Neural progenitor cell (in vitro differentiated cells): Measurements from ENCODE around the gene KLHL42. TPM values are rescaled to one million over a fixed set of nuclear protein-coding genes. Genes with fewer than 3 reads are reported as not detected.

Experiments
- DNase-seq: peaks from one replicate; pipeline ENCODE4 v3.0.0-alpha.2; 2016; ENCODE audit warnings: low spot score
- H2AFZ ChIP-seq: fragments of 200-600 bp; sonication (generic); replicated peaks from 2 replicates; pipeline ENCODE4 v1.6.1; 2016; ENCODE audit warnings: antibody characterized with exemption
- H3F3A ChIP-seq: fragments of 200-600 bp; sonication (generic); 2 replicates; pipeline ENCODE4 v1.6.1; 2016; ENCODE audit warnings: antibody characterized with exemption, low read depth
- H3K27ac ChIP-seq: fragments of 200-600 bp; sonication (generic); 2 replicates; pipeline ENCODE4 v1.5.1; 2016; ENCODE audit warnings: mild to moderate bottlenecking
- H3K27me3 ChIP-seq: fragments of 200-600 bp; sonication (generic); 2 replicates; pipeline ENCODE4 v1.6.1; 2016; ENCODE audit warnings: mild to moderate bottlenecking, moderate library complexity
- H3K36me3 ChIP-seq: fragments of 200-600 bp; sonication (generic); 2 replicates; pipeline ENCODE4 v1.5.1; 2016
- H3K4me1 ChIP-seq: fragments of 200-600 bp; sonication (generic); 2 replicates; pipeline ENCODE4 v1.6.1; 2016; ENCODE audit warnings: mixed run types
- H3K4me2 ChIP-seq: fragments of 200-600 bp; sonication (generic); 2 replicates; pipeline ENCODE4 v1.6.1; 2016
- H3K4me3 ChIP-seq: fragments of 200-600 bp; sonication (generic); 2 replicates; pipeline ENCODE4 v1.5.1; 2016
- H3K79me2 ChIP-seq: fragments of 200-600 bp; sonication (generic); 2 replicates; pipeline ENCODE4 v1.6.1; 2016; ENCODE audit warnings: low read depth
- H3K9ac ChIP-seq: fragments of 200-600 bp; sonication (generic); 2 replicates; pipeline ENCODE4 v1.6.1; 2016
- H3K9me3 ChIP-seq: fragments of 200-600 bp; sonication (generic); 2 replicates; pipeline ENCODE4 v1.5.1; 2016; ENCODE audit warnings: low read depth
- H4K20me1 ChIP-seq: fragments of 200-600 bp; sonication (generic); 2 replicates; pipeline ENCODE4 v1.6.1; 2016; ENCODE audit warnings: low read depth
- H3K27ac Mint-ChIP-seq: 3 replicates; pipeline ENCODE4 v1.8.0; 2021; ENCODE audit warnings: mixed read lengths
- H3K27me3 Mint-ChIP-seq: 2 replicates; pipeline ENCODE4 v1.8.0; 2022; ENCODE audit warnings: low read depth, mild to moderate bottlenecking, inconsistent platforms, moderate library complexity, mixed read lengths; ENCODE audit not compliant: insufficient read depth
- H3K36me3 Mint-ChIP-seq: 3 replicates; pipeline ENCODE4 v1.8.0; 2021; ENCODE audit warnings: mixed read lengths
- H3K4me1 Mint-ChIP-seq: 3 replicates; pipeline ENCODE4 v1.8.0; 2021; ENCODE audit warnings: mixed read lengths
- H3K4me3 Mint-ChIP-seq: 3 replicates; pipeline ENCODE4 v1.8.0; 2021; ENCODE audit warnings: mild to moderate bottlenecking, moderate library complexity, mixed read lengths
- H3K9me3 Mint-ChIP-seq: 3 replicates; pipeline ENCODE4 v1.8.0; 2020; ENCODE audit warnings: mixed read lengths
- EZH2 ChIP-seq: fragments of 200-600 bp; sonication (generic); IDR thresholded peaks from 2 replicates; pipeline ENCODE4 v1.6.1; 2017; ENCODE audit warnings: antibody characterized with exemption, mild to moderate bottlenecking, moderate library complexity
- EZH2phosphoT487 ChIP-seq: fragments of 200-600 bp; sonication (generic); IDR thresholded peaks from 2 replicates; pipeline ENCODE4 v1.6.1; 2017; ENCODE audit warnings: antibody characterized with exemption
- total RNA-seq: library from RNA; depleted of rRNA; stranded (reverse); fragments of >200 nt; gene quantifications from 2 replicates; pipeline ENCODE4 v1.2.3, GENCODE V29; 2015; ENCODE audit warnings: low replicate concordance
- TF ChIP-seq, protein P1 (sequence below): fragments of 200-600 bp; sonication (generic); IDR thresholded peaks from 2 replicates; pipeline ENCODE4 v1.5.1; 2017; ENCODE audit warnings: antibody characterized with exemption, mild to moderate bottlenecking

KLHL42 gene
- total RNA-seq, 1 donor from 2014 or later: 21.6 TPM

DNA sequence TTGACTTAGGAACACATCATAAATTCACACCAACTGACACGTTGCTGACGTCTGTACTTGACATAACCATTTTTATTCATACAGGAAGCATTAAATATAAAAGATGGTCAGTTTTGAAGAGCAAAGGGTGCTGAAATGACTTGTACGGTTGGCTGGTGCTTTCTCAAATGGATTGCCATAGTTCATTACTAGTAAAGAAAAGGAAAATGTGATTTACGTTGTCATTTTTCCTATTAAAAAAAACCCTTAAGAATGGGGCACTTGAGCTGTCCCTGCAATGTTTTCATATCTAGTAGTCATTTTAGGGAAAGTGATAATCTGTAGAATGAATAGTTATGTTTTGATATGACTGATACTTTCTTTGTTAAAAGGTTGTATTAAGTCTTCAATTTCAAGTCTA lies 22.5 kb downstream of the KLHL42 start:
- no peak for DNase-seq
- TF ChIP-seq, protein P1, sequence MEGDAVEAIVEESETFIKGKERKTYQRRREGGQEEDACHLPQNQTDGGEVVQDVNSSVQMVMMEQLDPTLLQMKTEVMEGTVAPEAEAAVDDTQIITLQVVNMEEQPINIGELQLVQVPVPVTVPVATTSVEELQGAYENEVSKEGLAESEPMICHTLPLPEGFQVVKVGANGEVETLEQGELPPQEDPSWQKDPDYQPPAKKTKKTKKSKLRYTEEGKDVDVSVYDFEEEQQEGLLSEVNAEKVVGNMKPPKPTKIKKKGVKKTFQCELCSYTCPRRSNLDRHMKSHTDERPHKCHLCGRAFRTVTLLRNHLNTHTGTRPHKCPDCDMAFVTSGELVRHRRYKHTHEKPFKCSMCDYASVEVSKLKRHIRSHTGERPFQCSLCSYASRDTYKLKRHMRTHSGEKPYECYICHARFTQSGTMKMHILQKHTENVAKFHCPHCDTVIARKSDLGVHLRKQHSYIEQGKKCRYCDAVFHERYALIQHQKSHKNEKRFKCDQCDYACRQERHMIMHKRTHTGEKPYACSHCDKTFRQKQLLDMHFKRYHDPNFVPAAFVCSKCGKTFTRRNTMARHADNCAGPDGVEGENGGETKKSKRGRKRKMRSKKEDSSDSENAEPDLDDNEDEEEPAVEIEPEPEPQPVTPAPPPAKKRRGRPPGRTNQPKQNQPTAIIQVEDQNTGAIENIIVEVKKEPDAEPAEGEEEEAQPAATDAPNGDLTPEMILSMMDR: no peak
- no peak for TF ChIP-seq EZH2phosphoT487
- TF ChIP-seq EZH2: no peak
- no peak overlapping the region for H3K4me3 Mint-ChIP-seq

DNA sequence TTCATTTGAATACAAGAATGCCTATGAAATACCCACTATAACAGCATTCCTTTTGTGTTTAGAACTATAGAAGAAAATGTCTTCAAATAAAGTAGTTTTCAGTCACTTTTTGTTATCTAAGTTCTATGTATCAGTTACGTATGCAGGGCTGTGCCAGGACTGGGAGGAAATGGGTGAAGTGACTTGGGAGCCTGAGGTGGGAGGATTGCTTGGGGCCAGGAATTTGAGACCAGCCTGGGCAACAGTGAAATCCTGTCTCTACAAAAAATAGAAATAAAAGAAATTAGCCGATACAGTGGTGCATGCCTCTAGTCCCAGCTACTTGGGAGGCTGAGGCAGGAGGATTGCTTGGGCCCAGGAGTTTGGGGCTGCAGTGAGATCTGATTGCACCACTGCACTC lies 22.9 kb downstream of the KLHL42 start:
- Mint-ChIP-seq H3K4me3 (no peak overlapping the region), H3K27ac (no peak overlapping the region), H3K36me3 (peaks cover 6% of the 10 kb centered on the region), H3K9me3 (no peaks in the 10 kb centered on the region), H3K4me1 (no peaks in the 10 kb centered on the region), H3K27me3 (no peaks in the 10 kb centered on the region)
- H4K20me1 ChIP-seq: no peaks in the 10 kb centered on the region
- H3K27ac ChIP-seq: no peak overlapping the region
- H3K79me2 ChIP-seq: no peaks in the 10 kb centered on the region
- H3K4me3 ChIP-seq: no peak overlapping the region
- DNase-seq: no peak
- TF ChIP-seq EZH2: no peak
- TF ChIP-seq, protein P1: no peak
- H3F3A ChIP-seq: no peaks in the 10 kb centered on the region
- H3K9ac ChIP-seq: no peak overlapping the region
- H2AFZ ChIP-seq: no peak overlapping the region
- no peaks in the 10 kb centered on the region for H3K36me3 ChIP-seq
- H3K4me1 ChIP-seq: no peaks in the 10 kb centered on the region
- no peaks in the 10 kb centered on the region for H3K27me3 ChIP-seq
- H3K4me2 ChIP-seq: no peak overlapping the region
- no peaks in the 10 kb centered on the region for H3K9me3 ChIP-seq

More for the DNA sequence above, 22.5 kb downstream of the KLHL42 start:
- H3K9me3 Mint-ChIP-seq: no peaks in the 10 kb centered on the region
- Histone ChIP-seq H3K9ac (no peak overlapping the region), H3K79me2 (no peaks in the 10 kb centered on the region), H4K20me1 (no peaks in the 10 kb centered on the region), H3K27me3 (no peaks in the 10 kb centered on the region), H2AFZ (no peak overlapping the region), H3K27ac (no peak overlapping the region), H3K4me2 (no peak overlapping the region), H3K4me1 (no peaks in the 10 kb centered on the region), H3K4me3 (no peak overlapping the region), H3K9me3 (no peaks in the 10 kb centered on the region), H3F3A (no peaks in the 10 kb centered on the region), H3K36me3 (no peaks in the 10 kb centered on the region)
- H3K27me3 Mint-ChIP-seq: no peaks in the 10 kb centered on the region
- H3K4me1 Mint-ChIP-seq: no peaks in the 10 kb centered on the region
- H3K36me3 Mint-ChIP-seq: peaks cover 9% of the 10 kb centered on the region
- H3K27ac Mint-ChIP-seq: no peak overlapping the region

GRCh38 chr12:27805238-27805637 lies 25.2 kb downstream of the KLHL42 start:
- no peaks in the 10 kb centered on the region for H3K27me3 ChIP-seq
- DNase-seq: no peak
- H2AFZ ChIP-seq: no peak overlapping the region
- no peaks in the 10 kb centered on the region for H4K20me1 ChIP-seq
- H3K9ac ChIP-seq: no peak overlapping the region
- Mint-ChIP-seq H3K36me3 (peaks cover 2% of the 10 kb centered on the region), H3K4me3 (no peak overlapping the region), H3K27me3 (peaks cover 2% of the 10 kb centered on the region), H3K27ac (no peak overlapping the region), H3K9me3 (no peaks in the 10 kb centered on the region), H3K4me1 (no peaks in the 10 kb centered on the region)
- H3K36me3 ChIP-seq: no peaks in the 10 kb centered on the region
- no peak overlapping the region for H3K27ac ChIP-seq
- H3K4me2 ChIP-seq: no peak overlapping the region
- no peaks in the 10 kb centered on the region for H3K9me3 ChIP-seq
- H3F3A ChIP-seq: no peaks in the 10 kb centered on the region
- no peaks in the 10 kb centered on the region for H3K4me1 ChIP-seq
- TF ChIP-seq EZH2phosphoT487 (no peak), EZH2 (no peak)
- TF ChIP-seq, protein P1: no peak
- H3K79me2 ChIP-seq: no peaks in the 10 kb centered on the region
- H3K4me3 ChIP-seq: no peak overlapping the region
